Activated CD4-positive, alpha-beta memory T cell treated with anti-CD3 and anti-CD28 coated beads, Interleukin-2, amount 10 ng/mL, durations not matched to agents 7 days and 5 days (primary cell): ENCODE measurements around the gene C21orf58. TPM values are rescaled to one million over a fixed set of nuclear protein-coding genes. Genes with fewer than 3 reads are reported as not detected.

Experiments used
- CTCF ChIA-PET: fragments of 350-600 bp; sonication (Branson Sonifier 250); formaldehyde crosslinking; loops from one replicate; lab custom pipeline; 2021; ENCODE audit warnings: antibody characterized with exemption, inconsistent platforms; lab: Charles Lee
- POLR2A ChIA-PET: fragments of 350-600 bp; sonication (Branson Sonifier 250); formaldehyde crosslinking; loops from one replicate; lab custom pipeline; 2021; ENCODE audit warnings: antibody characterized with exemption; lab: Charles Lee
- DNase-seq: peaks from one replicate; pipeline ENCODE4 v3.0.0-alpha.2; 2020
- H3K27ac Mint-ChIP-seq: one replicate; pipeline ENCODE4 v1.8.0; 2021; ENCODE audit warnings: mild to moderate bottlenecking, mixed read lengths
- H3K27me3 Mint-ChIP-seq: one replicate; pipeline ENCODE4 v1.8.0; 2021; ENCODE audit warnings: mixed read lengths
- H3K36me3 Mint-ChIP-seq: one replicate; pipeline ENCODE4 v1.8.0; 2021; ENCODE audit warnings: low read depth, mixed read lengths
- H3K4me1 Mint-ChIP-seq: one replicate; pipeline ENCODE4 v1.8.0; 2021; ENCODE audit warnings: mixed read lengths
- H3K4me3 Mint-ChIP-seq: one replicate; pipeline ENCODE4 v1.8.0; 2021; ENCODE audit warnings: mild to moderate bottlenecking, mixed read lengths
- H3K9me3 Mint-ChIP-seq: one replicate; pipeline ENCODE4 v1.8.0; 2021; ENCODE audit warnings: mixed read lengths
- total RNA-seq, 2 experiments: library from RNA; stranded (reverse); gene quantifications; one replicate each; pipeline ENCODE4 v1.2.3, GENCODE V29; 2021

C21orf58 gene
- total RNA-seq, 2 experiments from 2014 or later = 47.7 to 49.4 TPM

- Mint-ChIP-seq H3K36me3 (peaks cover 32% of the 10 kb centered on the region), H3K9me3 (peaks cover 10% of the 10 kb centered on the region), H3K4me3 (no peak overlapping the region), H3K27me3 (no peaks in the 10 kb centered on the region), H3K4me1 (peaks cover 33% of the 10 kb centered on the region), H3K27ac (peak overlapping the region; percentile 31)
- no peak for DNase-seq
- ChIA-PET POLR2A (interaction anchor here (1.6 kb wide), 1 partner anchor 30 kb away, joined by 4 read pairs; no protein-coding TSS in a partner anchor), CTCF (no interaction called here)
Measured at GRCh38 chr21:46295177-46295770, 28.4 kb downstream of the C21orf58 start.

DNA sequence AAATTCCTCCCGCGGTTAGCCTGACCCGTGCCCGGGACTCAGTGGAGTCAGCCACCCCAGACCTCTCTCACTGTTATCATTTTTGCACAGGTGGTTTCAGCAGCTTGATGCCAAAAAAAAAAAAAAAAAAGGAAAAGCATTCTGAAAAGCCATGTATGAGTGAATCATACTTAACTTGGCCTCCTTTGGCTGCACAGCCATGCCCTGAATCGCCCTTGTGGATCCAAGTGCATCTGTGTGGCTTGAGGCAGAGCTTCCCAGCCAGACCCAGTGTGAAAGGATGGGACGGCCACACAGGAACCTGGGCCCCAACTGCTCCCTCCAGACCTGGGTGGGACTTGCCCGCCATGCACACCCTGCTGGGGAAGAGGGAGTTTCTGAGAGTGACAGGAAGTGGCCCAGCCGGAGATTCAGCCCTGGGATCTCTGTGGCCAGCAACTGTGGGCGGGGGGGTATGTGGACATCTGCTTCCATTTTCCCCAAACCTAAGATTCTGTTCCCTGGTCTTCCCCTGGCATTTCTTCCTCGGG is 29.0 kb downstream of the C21orf58 start:
- ChIA-PET CTCF (no interaction called here), POLR2A (no interaction called here)
- Mint-ChIP-seq H3K36me3 (peaks cover 32% of the 10 kb centered on the region), H3K4me3 (no peak overlapping the region), H3K9me3 (peaks cover 10% of the 10 kb centered on the region), H3K4me1 (peaks cover 36% of the 10 kb centered on the region), H3K27ac (peak overlapping the region; percentile 31), H3K27me3 (no peaks in the 10 kb centered on the region)
- no peak for DNase-seq

GRCh38 chr21:46291561-46291960 is 32.1 kb downstream of the C21orf58 start:
- peaks cover 10% of the 10 kb centered on the region for H3K9me3 Mint-ChIP-seq
- no peak for DNase-seq
- ChIA-PET POLR2A (interaction anchor here (2.1 kb wide), 1 partner anchor 32 kb away, joined by 5 read pairs; the partner anchor contains the start of genes C21orf58 and PCNT), CTCF (no interaction called here)
- H3K27ac Mint-ChIP-seq = peak overlapping the region; percentile 12
- no peak overlapping the region for H3K4me3 Mint-ChIP-seq
- peaks cover 45% of the 10 kb centered on the region for H3K4me1 Mint-ChIP-seq
- H3K27me3 Mint-ChIP-seq = no peaks in the 10 kb centered on the region
- peaks cover 31% of the 10 kb centered on the region for H3K36me3 Mint-ChIP-seq

DNA sequence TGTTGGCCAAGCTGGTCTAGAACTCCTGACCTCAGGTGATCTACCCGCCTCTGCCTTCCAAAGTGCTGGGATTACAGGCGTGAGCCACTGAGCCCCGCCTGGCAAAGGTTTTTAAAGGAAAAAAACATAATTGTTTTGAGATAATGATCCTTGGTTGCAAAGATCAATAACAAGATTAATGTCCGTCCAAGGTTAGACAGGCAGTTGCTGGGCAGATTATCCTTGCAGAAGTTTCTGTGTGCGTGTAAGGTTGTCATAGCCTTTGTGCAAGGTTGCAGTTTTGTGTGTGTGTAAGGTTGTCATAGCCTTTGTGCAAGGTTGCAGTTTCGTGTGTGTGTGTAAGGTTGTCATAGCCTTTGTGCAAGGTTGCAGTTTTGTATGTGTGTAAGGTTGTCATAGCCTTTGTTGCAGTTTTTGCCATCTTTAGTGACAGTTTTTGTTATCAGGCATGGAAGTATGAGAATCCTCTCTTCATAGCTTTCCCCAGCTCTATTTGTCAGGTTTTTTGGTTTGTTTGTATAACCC is 34.0 kb downstream of the C21orf58 start:
- no peak overlapping the region for H3K4me3 Mint-ChIP-seq
- POLR2A ChIA-PET = interaction anchor here (1.3 kb wide), 1 partner anchor 33 kb away, joined by 3 read pairs; no protein-coding TSS in a partner anchor
- peaks cover 40% of the 10 kb centered on the region for H3K4me1 Mint-ChIP-seq
- H3K36me3 Mint-ChIP-seq = peaks cover 40% of the 10 kb centered on the region
- CTCF ChIA-PET = no interaction called here
- H3K27me3 Mint-ChIP-seq = no peaks in the 10 kb centered on the region
- no peak for DNase-seq
- peaks cover 10% of the 10 kb centered on the region for H3K9me3 Mint-ChIP-seq
- H3K27ac Mint-ChIP-seq = no peak overlapping the region

- Mint-ChIP-seq H3K27ac (no peak overlapping the region), H3K27me3 (no peaks in the 10 kb centered on the region), H3K36me3 (peaks cover 54% of the 10 kb centered on the region), H3K9me3 (peaks cover 10% of the 10 kb centered on the region), H3K4me1 (peaks cover 57% of the 10 kb centered on the region), H3K4me3 (no peak overlapping the region)
- ChIA-PET POLR2A (no interaction called here), CTCF (no interaction called here)
- DNase-seq = no peak
Measured at GRCh38 chr21:46287541-46287940, 36.1 kb downstream of the C21orf58 start.

DNA sequence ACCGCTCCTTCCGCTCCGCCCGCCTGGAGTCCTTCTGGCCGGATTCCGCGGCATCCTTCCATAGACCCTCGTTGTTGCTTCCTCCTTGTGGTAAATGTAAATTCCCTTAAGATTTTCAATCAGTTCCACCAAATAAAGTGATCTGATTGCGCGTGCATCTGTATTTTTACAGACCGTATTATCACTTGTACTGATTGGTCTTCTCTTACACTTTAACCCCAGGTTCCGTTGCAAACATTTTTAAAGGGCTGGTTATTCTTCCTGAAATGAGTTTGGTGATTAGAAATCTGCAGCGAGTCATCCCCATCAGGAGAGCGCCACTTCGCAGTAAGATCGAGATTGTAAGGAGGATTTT is 37.0 kb downstream of the C21orf58 start:
- POLR2A ChIA-PET = interaction anchor here (1.0 to 3.3 kb wide), 6 partner anchors 10 to 210 kb away, joined by 3 to 37 read pairs (median 9); partner anchors contain the start of gene C21orf58
- H3K27ac Mint-ChIP-seq = peak overlapping the region; percentile 96
- H3K9me3 Mint-ChIP-seq = peaks cover 4% of the 10 kb centered on the region
- H3K27me3 Mint-ChIP-seq = no peaks in the 10 kb centered on the region
- DNase-seq = no peak
- CTCF ChIA-PET = interaction anchor here (0.9 to 2.4 kb wide), 2 partner anchors 35 to 143 kb away, joined by 3 to 13 read pairs; no protein-coding TSS in a partner anchor
- peaks cover 61% of the 10 kb centered on the region for H3K4me1 Mint-ChIP-seq
- peaks cover 52% of the 10 kb centered on the region for H3K36me3 Mint-ChIP-seq
- H3K4me3 Mint-ChIP-seq = peak overlapping the region; percentile 97

DNA sequence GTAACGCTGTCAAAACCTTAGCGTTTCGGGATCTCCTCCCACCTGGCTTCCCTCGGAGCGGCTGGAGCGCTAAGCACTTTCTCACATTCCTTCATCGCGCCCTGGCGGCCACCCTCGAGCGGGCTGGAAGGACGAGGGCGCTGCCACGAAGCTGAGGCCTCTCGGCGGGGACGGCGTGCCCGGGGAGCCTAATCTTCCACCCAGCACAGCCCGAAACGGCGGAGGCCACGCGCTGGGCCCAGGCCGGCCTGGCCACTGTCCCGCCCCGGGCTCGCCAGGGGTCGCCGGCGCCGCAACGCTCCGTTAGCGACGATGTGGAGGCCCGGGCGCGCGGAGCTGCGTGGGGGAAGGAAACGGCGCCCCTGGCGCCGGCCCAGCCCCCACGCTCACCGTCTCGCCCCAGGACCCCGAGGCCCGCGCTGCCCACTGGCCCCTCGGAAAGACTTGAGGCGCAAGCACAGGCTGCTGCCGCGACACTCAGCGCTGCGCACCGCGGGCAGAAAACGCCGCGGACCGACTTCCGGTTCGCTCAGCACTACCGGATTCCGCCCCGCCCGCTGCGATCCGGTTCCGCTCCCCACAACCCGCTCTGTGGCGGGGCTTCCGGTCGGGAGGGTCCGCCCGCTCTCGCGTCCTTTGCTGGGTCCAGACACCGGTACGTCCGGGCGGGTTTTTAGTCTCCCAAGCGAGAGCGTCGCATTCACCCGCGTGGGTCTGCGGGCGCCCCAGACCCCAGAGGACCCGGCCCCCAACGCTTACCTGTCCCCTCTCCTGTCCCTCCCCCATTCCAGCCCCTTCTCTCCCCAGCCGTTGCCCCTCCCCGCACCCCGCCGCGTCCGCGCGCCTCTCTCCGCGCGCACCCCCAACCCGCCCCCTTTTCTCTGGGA is 37.7 kb downstream of the C21orf58 start, which contains the start of gene YBEY:
Gene YBEY, plus strand, starts transcription at position 582 of the 887 bp plus-strand sequence. CDS start 572 bp downstream, outside the sequence.
- peaks cover 61% of the 10 kb centered on the region for H3K4me1 Mint-ChIP-seq
- no peaks in the 10 kb centered on the region for H3K27me3 Mint-ChIP-seq
- H3K36me3 Mint-ChIP-seq = peaks cover 50% of the 10 kb centered on the region
- peak; percentile 91 for DNase-seq
- H3K27ac Mint-ChIP-seq = peak within 1 kb of the TSS; percentile 96
- CTCF ChIA-PET = interaction anchor here (0.7 to 2.4 kb wide), 6 partner anchors 32 to 312 kb away, joined by 3 to 13 read pairs (median 5); a partner anchor contains a TSS
- POLR2A ChIA-PET = interaction anchor here (1.0 to 3.3 kb wide), 12 partner anchors 11 to 210 kb away, joined by 3 to 37 read pairs (median 5); partner anchors contain the start of gene C21orf58
- H3K4me3 Mint-ChIP-seq = peak within 1 kb of the TSS; percentile 97
- no peaks in the 10 kb centered on the region for H3K9me3 Mint-ChIP-seq

- H3K27ac Mint-ChIP-seq = peak within 1 kb of the TSS; percentile 96
- POLR2A ChIA-PET = interaction anchor here (0.7 to 3.3 kb wide), 12 partner anchors 12 to 172 kb away, joined by 3 to 37 read pairs (median 6); partner anchors contain the start of gene C21orf58
- CTCF ChIA-PET = interaction anchor here (0.9 to 2.4 kb wide), 6 partner anchors 32 to 216 kb away, joined by 3 to 13 read pairs (median 4); a partner anchor contains a TSS
- H3K36me3 Mint-ChIP-seq = peaks cover 54% of the 10 kb centered on the region
- H3K27me3 Mint-ChIP-seq = no peaks in the 10 kb centered on the region
- peaks cover 58% of the 10 kb centered on the region for H3K4me1 Mint-ChIP-seq
- DNase-seq = no peak
- no peaks in the 10 kb centered on the region for H3K9me3 Mint-ChIP-seq
- peak within 1 kb of the TSS; percentile 97 for H3K4me3 Mint-ChIP-seq
Measured at GRCh38 chr21:46285206-46285661, 38.4 kb downstream of the C21orf58 start, which contains the start of gene MCM3AP. TSS of gene MCM3AP (minus strand) at chr21:46285611. CDS start at chr21:46285286, 325 bp downstream.

GRCh38 chr21:46284733-46285132 is 38.9 kb downstream of the C21orf58 start:
- H3K27ac Mint-ChIP-seq = peak overlapping the region; percentile 91
- no peaks in the 10 kb centered on the region for H3K27me3 Mint-ChIP-seq
- CTCF ChIA-PET = interaction anchor here (0.9 to 2.4 kb wide), 5 partner anchors 31 to 141 kb away, joined by 3 to 13 read pairs (median 5); a partner anchor contains a TSS
- peaks cover 57% of the 10 kb centered on the region for H3K4me1 Mint-ChIP-seq
- no peak for DNase-seq
- H3K36me3 Mint-ChIP-seq = peaks cover 57% of the 10 kb centered on the region
- peak overlapping the region; percentile 97 for H3K4me3 Mint-ChIP-seq
- no peaks in the 10 kb centered on the region for H3K9me3 Mint-ChIP-seq
- POLR2A ChIA-PET = interaction anchor here (0.7 to 3.3 kb wide), 12 partner anchors 12 to 141 kb away, joined by 3 to 37 read pairs (median 6); partner anchors contain the start of gene C21orf58

DNA sequence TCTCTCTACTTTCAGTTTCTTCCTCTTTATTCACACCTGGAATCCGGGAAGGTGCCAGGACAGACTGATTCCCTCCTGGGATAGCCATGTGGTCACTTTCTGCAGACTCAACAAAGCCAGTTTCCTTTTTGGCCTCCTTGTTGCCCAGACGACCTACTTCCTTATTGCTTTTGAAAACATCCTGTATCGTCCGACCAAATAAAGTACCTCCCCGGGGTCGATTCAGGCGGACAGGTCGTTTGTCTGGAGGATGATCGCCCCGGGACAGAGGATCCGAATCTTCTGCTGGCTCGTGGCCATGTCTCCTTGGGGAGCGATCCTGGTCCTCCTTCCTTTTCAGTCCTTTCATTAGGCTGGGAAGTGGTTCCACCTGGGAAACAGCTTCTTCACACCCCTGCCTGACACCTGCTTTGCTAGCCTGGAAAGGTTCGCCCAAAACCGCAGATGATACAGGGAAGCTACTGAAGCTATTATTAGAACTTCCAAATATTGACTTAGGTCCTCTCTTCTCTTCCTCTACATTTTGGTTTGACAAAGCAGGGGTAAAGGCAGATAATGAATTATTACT is 39.5 kb downstream of the C21orf58 start:
- peaks cover 61% of the 10 kb centered on the region for H3K36me3 Mint-ChIP-seq
- DNase-seq = no peak
- ChIA-PET CTCF (interaction anchor here (0.9 to 2.4 kb wide), 4 partner anchors 19 to 140 kb away, joined by 3 to 13 read pairs (median 3); no protein-coding TSS in a partner anchor), POLR2A (interaction anchor here (0.8 to 3.3 kb wide), 9 partner anchors 9 to 141 kb away, joined by 3 to 37 read pairs (median 6); partner anchors contain the start of gene C21orf58)
- H3K9me3 Mint-ChIP-seq = no peaks in the 10 kb centered on the region
- peaks cover 58% of the 10 kb centered on the region for H3K4me1 Mint-ChIP-seq
- no peaks in the 10 kb centered on the region for H3K27me3 Mint-ChIP-seq
- peak overlapping the region; percentile 81 for H3K27ac Mint-ChIP-seq
- H3K4me3 Mint-ChIP-seq = peak overlapping the region; percentile 97

DNA sequence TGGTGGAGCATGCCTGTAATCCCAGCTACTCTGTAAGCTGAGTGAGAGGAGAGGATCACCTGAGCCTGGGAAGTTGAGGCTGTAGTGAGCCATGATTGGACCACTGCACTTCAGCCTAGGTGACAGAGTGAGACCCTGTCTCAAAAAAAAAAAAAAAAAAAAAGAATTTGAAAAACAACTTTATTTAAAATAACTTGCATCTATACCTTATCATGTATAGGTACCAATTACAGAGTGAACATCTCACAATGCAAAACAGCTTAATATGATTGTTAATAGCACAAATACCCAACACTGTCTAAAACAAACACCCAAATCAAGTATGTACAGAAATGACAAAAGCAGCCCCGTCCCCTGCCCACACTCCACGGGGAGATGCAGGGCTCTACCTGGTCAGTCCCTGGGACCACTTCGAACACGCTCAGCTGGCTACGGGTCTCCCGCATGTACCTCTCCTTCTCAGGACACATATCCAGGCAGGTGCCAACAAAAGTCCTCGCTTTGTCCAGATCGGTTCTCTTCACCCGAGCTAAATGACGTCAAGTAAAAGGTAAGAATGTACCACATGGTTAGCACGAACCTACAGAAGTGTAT is 48.8 kb downstream of the C21orf58 start:
- H3K27me3 Mint-ChIP-seq = no peaks in the 10 kb centered on the region
- POLR2A ChIA-PET = interaction anchor here (1.0 kb wide), 1 partner anchor 9 kb away, joined by 3 read pairs; no protein-coding TSS in a partner anchor
- no peak overlapping the region for H3K4me3 Mint-ChIP-seq
- DNase-seq = no peak
- peaks cover 71% of the 10 kb centered on the region for H3K36me3 Mint-ChIP-seq
- CTCF ChIA-PET = interaction anchor here (1.0 to 1.2 kb wide), 3 partner anchors 11 to 131 kb away, joined by 3 to 4 read pairs (median 3); no protein-coding TSS in a partner anchor
- peaks cover 3% of the 10 kb centered on the region for H3K4me1 Mint-ChIP-seq
- no peaks in the 10 kb centered on the region for H3K9me3 Mint-ChIP-seq
- no peak overlapping the region for H3K27ac Mint-ChIP-seq
